Smooth muscle cell (in vitro differentiated cells): ENCODE results near the gene SORL1-AS1.

Experiments used
- DNase-seq: peaks from one replicate; lab custom pipeline; 2025; ENCODE audit not compliant: unreplicated experiment; lab: John Stamatoyannopoulos, UW
- H2AFZ ChIP-seq: fragments of 200-600 bp; sonication (generic); 2 replicates; pipeline ENCODE4 v1.6.0; 2016; ENCODE audit warnings: antibody characterized with exemption, low read depth, mild to moderate bottlenecking
- H3F3A ChIP-seq: fragments of 200-600 bp; sonication (generic); 2 replicates; pipeline ENCODE4 v1.6.0; 2017; ENCODE audit warnings: antibody characterized with exemption, low read depth
- H3K27ac ChIP-seq: fragments of 200-600 bp; sonication (generic); 2 replicates; pipeline ENCODE4 v1.5.1; 2016; ENCODE audit warnings: low read depth, mild to moderate bottlenecking
- H3K27me3 ChIP-seq: fragments of 200-600 bp; sonication (generic); 2 replicates; pipeline ENCODE4 v1.6.1; 2016; ENCODE audit warnings: low read depth, mild to moderate bottlenecking
- H3K36me3 ChIP-seq: fragments of 200-600 bp; sonication (generic); 2 replicates; pipeline ENCODE4 v1.5.1; 2016; ENCODE audit warnings: low read depth
- H3K4me1 ChIP-seq: fragments of 200-600 bp; sonication (generic); 2 replicates; pipeline ENCODE4 v1.5.1; 2016; ENCODE audit warnings: low read depth
- H3K4me2 ChIP-seq: fragments of 200-600 bp; sonication (generic); 2 replicates; pipeline ENCODE4 v1.6.0; 2016; ENCODE audit warnings: mild to moderate bottlenecking
- H3K4me3 ChIP-seq: fragments of 200-600 bp; sonication (generic); 2 replicates; pipeline ENCODE4 v1.5.1; 2016; ENCODE audit warnings: mild to moderate bottlenecking
- H3K79me2 ChIP-seq: fragments of 200-600 bp; sonication (generic); 2 replicates; pipeline ENCODE4 v1.6.0; 2016; ENCODE audit warnings: low read depth, mild to moderate bottlenecking
- H3K9ac ChIP-seq: fragments of 200-600 bp; sonication (generic); 2 replicates; pipeline ENCODE4 v1.6.0; 2016; ENCODE audit warnings: low read depth
- H3K9me3 ChIP-seq: fragments of 200-600 bp; sonication (generic); replicated peaks from 2 replicates; pipeline ENCODE4 v1.5.1; 2016; ENCODE audit warnings: low read depth
- H4K20me1 ChIP-seq: fragments of 200-600 bp; sonication (generic); 2 replicates; pipeline ENCODE4 v1.6.0; 2016; ENCODE audit warnings: low read depth
- WGBS: methylation state at CpG from one replicate; pipeline ENCODE4 v1.1.7; 2016; ENCODE audit warnings: low lambda C conversion rate; 5-methylcytosine and 5-hydroxymethylcytosine counted together
- TF ChIP-seq, protein P1 (sequence below): fragments of 200-600 bp; sonication (generic); IDR thresholded peaks from 2 replicates; pipeline ENCODE4 v1.5.1; 2017; ENCODE audit warnings: borderline replicate concordance, mild to moderate bottlenecking, antibody characterized with exemption; ENCODE audit not compliant: insufficient read depth, poor library complexity, severe bottlenecking

The SORL1-AS1 gene

GRCh38 chr11:121453589-121454299 is 977 bp upstream of the SORL1-AS1 start:
- no peak for DNase-seq
- Histone ChIP-seq H3F3A (no peaks in the 10 kb centered on the region), H2AFZ (no peak overlapping the region), H3K79me2 (no peaks in the 10 kb centered on the region), H3K4me1 (peaks cover 11% of the 10 kb centered on the region), H3K9me3 (no peaks in the 10 kb centered on the region), H3K27ac (no peak overlapping the region), H3K4me2 (no peak overlapping the region), H4K20me1 (no peaks in the 10 kb centered on the region), H3K27me3 (peaks cover 8% of the 10 kb centered on the region), H3K9ac (no peak overlapping the region), H3K36me3 (no peaks in the 10 kb centered on the region), H3K4me3 (peak overlapping the region; percentile 86)
- 90% methylated on average over 6 of the region's 6 CpGs for WGBS
- TF ChIP-seq, protein P1, sequence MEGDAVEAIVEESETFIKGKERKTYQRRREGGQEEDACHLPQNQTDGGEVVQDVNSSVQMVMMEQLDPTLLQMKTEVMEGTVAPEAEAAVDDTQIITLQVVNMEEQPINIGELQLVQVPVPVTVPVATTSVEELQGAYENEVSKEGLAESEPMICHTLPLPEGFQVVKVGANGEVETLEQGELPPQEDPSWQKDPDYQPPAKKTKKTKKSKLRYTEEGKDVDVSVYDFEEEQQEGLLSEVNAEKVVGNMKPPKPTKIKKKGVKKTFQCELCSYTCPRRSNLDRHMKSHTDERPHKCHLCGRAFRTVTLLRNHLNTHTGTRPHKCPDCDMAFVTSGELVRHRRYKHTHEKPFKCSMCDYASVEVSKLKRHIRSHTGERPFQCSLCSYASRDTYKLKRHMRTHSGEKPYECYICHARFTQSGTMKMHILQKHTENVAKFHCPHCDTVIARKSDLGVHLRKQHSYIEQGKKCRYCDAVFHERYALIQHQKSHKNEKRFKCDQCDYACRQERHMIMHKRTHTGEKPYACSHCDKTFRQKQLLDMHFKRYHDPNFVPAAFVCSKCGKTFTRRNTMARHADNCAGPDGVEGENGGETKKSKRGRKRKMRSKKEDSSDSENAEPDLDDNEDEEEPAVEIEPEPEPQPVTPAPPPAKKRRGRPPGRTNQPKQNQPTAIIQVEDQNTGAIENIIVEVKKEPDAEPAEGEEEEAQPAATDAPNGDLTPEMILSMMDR, result no peak

GRCh38 chr11:121451986-121452608 is 670 bp downstream of the SORL1-AS1 start, which contains the start of gene SORL1:
TSS of gene SORL1 (plus strand) at chr11:121452314. CDS start at chr11:121452332, 18 bp downstream.
- peak within 1 kb of the TSS; percentile 98 for H2AFZ ChIP-seq
- peak within 1 kb of the TSS; percentile 94 for H3K4me2 ChIP-seq
- H3K4me3 ChIP-seq, result peak within 1 kb of the TSS; percentile 86
- H3K27me3 ChIP-seq, result peaks cover 8% of the 10 kb centered on the region
- no peak within 1 kb of the TSS for H3K9ac ChIP-seq
- TF ChIP-seq, protein P1, result peak; percentile 60
- WGBS, result under 1% methylated on average over 59 of the region's 89 CpGs
- no peaks in the 10 kb centered on the region for H3K36me3 ChIP-seq
- DNase-seq, result peak; percentile 20
- no peaks in the 10 kb centered on the region for H3F3A ChIP-seq
- H3K27ac ChIP-seq, result no peak within 1 kb of the TSS
- peaks cover 11% of the 10 kb centered on the region for H3K4me1 ChIP-seq
- no peaks in the 10 kb centered on the region for H3K79me2 ChIP-seq
- H4K20me1 ChIP-seq, result no peaks in the 10 kb centered on the region
- no peaks in the 10 kb centered on the region for H3K9me3 ChIP-seq

DNA sequence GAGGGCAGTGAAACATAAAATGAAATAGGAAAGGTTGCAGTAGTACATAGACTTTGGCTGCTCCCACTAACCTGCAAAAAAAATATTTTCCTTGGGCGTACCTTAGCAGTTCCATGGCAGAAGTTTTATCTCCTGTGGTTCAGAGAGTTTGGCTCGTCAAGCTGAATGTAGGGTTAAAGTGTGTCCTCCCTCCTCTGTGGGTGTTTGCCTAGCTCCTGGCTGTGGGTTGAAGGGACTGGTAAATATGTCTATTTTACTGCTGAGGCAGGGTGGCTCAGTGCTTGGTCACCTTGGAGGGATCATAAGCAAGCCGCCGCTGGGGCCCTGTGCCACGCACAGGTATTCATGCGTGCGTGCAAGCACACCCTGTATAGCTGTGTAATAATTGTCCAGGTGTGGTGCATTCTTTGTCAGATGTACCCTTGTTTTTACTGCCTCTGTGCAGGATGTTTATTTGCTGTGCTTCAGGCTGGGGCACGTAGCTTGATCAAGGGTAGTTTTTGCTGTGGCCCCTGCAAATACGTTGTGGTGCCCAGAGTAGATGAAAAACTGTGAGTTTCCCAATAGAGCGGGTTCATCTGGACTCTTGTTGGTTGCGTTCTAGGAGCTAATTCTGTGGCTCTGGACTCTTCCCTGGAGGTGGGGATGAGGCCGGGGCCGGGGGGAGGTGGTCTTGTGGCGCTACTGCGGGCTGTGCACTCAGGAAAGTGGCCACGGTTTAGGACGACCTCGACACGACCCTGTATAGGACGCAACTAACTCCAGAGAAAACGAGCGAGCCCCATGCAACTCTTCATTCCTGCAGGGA is 1.4 kb downstream of the SORL1-AS1 start:
- no peaks in the 10 kb centered on the region for H3K9me3 ChIP-seq
- no peaks in the 10 kb centered on the region for H3K79me2 ChIP-seq
- no peak for DNase-seq
- H3K36me3 ChIP-seq, result no peaks in the 10 kb centered on the region
- H3K4me2 ChIP-seq, result peak overlapping the region; percentile 94
- WGBS, result 39% methylated on average over 22 of the region's 22 CpGs
- H3K4me1 ChIP-seq, result peaks cover 13% of the 10 kb centered on the region
- peaks cover 8% of the 10 kb centered on the region for H3K27me3 ChIP-seq
- TF ChIP-seq, protein P1, result no peak
- H4K20me1 ChIP-seq, result no peaks in the 10 kb centered on the region
- H3F3A ChIP-seq, result no peaks in the 10 kb centered on the region
- no peak overlapping the region for H3K27ac ChIP-seq
- H3K9ac ChIP-seq, result no peak overlapping the region
- H2AFZ ChIP-seq, result peak overlapping the region; percentile 82
- H3K4me3 ChIP-seq, result peak overlapping the region; percentile 86
